Fibroblast of the conjunctiva (primary cell): ENCODE data around the gene ZNF554.
"Not testable (repeated sequence)": the region's sequence is repeated elsewhere in the genome, so short reads cannot be mapped to it uniquely, and the experiment has no call there.

Experiments used
- DNase-seq: peaks from one replicate; pipeline ENCODE4 v3.0.0-alpha.2; 2010; ENCODE audit warnings: low read depth

The ZNF554 gene

DNA sequence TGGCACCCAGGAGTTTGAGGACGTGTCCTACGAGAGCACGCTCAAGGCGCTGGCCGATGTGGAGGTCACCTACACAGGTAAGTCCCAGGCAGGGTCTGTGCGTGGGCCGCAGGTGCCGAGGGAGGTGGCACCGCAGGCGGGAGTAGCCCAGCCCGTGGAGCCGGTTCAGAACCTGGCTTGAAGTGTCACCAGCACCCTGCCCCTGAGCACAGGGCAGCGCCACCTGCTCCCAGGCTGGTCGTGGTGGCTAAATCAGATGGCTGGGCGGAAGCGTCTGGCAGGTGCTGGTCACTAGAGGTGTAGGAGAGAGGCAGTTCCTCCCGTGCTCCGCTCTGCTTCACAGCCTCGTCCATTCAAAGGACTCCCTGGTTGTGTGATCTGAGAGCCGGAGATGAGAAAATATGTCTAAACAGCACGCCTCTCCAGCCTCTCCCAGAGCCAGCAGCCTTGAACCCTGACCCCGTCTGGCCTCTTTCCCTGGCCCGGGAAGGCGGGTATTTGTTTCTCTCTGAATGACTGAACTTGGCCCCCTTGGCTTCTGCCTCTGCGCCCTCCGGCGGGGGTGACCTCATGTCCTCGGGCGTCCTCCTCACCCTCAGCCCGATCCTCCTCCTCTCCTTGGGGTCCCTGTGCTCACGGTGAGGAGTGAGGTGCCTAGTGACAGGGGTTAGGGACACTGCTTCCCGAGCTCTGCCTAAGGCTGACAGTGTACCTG is 29.0 kb upstream of the ZNF554 start:
- DNase-seq: no peak

GRCh38 chr19:2791440-2791839 is 28.2 kb upstream of the ZNF554 start:
- DNase-seq: no peak

- DNase-seq: no peak
Observed at GRCh38 chr19:2791876-2792275, 27.8 kb upstream of the ZNF554 start.

GRCh38 chr19:2792666-2793065 is 27.0 kb upstream of the ZNF554 start:
- DNase-seq: not testable (repeated sequence)

DNA sequence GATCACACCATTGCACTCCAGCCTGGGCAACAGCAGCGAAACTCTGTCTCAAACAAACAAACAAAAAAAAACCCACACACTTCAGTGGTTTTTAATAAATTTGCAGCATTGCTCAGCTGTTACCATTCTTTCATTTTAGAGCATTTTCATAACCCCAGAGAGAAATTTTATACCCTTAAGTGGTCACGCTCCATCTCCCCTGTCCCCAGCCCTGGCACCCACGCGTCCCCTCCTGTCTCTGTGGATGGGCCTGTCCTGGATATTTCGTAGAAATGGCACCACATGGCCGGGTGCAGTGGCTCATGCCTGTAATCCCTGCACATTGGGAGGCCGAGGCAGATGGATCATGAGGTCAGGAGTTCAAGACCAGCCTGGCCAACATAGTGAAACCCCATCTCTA is 26.5 kb upstream of the ZNF554 start:
- no peak for DNase-seq

GRCh38 chr19:2793577-2793976 is 26.1 kb upstream of the ZNF554 start:
- DNase-seq: no peak

GRCh38 chr19:2795827-2796658 is 23.6 kb upstream of the ZNF554 start:
- no peak for DNase-seq

DNA sequence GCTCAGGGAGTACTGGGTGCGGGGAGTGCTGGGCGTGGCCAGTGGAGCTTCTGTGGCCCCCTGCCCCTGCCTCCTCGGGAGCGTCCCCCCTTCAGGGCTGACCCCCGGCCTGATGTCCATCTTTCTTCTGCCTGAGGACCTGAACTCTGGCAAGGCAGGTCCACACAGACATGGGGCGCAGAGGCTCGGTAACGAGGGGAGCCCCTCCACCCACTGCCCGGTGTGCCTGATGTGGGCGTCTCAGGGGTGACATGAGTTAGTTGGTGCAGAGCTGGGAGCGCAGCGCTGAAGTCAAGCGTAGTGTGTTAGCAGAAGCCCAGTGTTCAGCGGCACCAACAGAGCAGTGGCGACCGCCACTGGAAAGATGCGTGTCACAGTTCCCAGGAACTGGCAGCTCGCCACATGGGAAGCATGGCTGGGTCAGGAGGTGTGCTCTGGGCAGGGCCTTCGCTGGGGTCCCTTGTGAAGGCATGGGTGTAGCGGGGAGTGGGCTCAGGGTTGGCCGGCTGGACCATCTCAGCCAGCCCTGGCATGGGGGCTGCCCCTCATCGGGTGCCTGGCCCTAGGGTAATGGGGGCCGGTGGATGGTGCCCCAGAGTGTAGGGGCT is 22.9 kb upstream of the ZNF554 start:
- DNase-seq: no peak

GRCh38 chr19:2797280-2797679 is 22.4 kb upstream of the ZNF554 start:
- no peak for DNase-seq

- DNase-seq: no peak
Observed at GRCh38 chr19:2798158-2798685, 21.4 kb upstream of the ZNF554 start.

DNA sequence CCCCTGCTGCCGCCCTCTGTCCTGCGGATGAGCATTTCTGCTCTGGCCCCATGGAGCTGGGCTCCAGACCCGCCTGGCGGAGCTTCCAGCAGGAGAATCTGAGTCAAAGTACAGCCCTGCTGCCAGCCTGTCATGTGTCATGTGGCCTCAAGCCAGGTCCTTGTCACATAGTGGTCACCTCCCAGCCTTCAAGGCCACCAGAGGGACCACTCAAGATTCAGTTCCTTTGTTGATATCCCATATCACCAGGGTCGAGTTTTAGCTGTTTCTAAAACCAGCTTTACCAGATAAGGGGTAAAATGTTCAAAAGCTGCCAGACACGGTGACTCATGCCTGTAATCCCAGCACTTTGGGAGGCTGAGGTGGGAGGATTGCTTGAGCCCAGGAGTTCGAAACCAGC is 20.9 kb upstream of the ZNF554 start:
- no peak for DNase-seq

- DNase-seq: no peak
Observed at GRCh38 chr19:2799273-2800020, 20.2 kb upstream of the ZNF554 start.

GRCh38 chr19:2800506-2800905 is 19.2 kb upstream of the ZNF554 start:
- no peak for DNase-seq

DNA sequence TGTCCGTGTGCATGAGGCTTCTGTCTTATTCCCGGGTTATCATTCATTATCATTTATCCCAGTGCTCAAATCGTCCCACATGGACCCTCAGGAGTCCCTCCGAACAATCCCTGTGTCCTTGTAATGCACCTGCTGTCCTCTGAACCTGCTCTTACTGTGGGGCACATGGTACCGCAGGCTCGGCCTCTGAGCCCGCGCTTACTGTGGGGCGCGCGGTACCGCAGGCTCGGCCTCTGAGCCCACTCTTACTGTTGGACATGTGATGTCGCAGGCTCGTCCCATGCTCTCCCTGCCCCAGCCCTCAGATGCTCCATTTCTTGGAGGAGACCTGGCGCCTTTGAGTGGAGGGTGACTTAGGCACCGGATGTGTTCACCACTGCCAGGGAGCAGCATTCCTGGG is 16.8 kb upstream of the ZNF554 start:
- DNase-seq: no peak

- no peak for DNase-seq
Observed at GRCh38 chr19:2803486-2804155, 16.0 kb upstream of the ZNF554 start.

DNA sequence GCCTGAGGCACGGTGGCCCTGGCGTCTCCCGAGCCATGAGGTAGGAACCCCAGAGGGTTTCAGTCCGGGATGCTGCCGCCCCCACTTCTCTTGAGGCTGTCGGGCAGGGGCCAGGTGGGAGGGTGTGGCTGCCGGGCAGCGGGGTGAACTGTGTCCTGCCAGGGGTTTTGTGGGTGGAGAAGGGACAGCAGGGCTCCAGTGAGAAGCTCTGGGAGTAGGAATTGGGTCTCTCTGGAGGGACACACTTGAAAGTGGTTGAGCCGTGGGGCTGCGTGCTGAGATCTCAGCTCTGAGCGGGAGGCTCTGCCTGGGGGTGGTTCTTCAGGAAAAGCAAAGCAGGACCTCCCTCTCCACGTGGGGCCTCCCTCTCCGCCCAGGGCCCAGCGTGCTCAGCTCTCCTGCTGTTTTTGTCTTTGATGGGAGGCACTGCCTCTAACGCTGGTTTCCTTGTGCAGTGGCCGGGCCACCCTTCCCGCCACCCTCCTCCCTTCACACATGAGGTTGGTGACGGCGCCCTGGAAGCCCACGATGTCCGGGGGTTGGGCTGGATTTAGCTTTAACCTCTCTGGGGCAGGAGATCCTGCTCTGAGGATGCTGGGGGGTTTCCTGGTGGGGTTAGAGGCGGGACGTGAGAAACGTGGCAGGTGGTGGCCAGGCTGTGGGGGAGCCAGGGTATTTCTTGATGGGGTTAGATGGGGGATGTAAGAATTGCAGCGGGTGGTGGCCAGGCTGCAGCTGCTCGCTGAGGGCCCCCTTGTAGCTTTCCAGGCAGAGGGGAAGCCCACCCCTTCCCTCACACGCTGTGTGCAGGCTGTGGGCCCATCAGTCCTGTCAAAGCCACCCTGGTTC is 15.3 kb upstream of the ZNF554 start:
- no peak for DNase-seq

- no peak for DNase-seq
Observed at GRCh38 chr19:2805261-2805900, 14.3 kb upstream of the ZNF554 start.

DNA sequence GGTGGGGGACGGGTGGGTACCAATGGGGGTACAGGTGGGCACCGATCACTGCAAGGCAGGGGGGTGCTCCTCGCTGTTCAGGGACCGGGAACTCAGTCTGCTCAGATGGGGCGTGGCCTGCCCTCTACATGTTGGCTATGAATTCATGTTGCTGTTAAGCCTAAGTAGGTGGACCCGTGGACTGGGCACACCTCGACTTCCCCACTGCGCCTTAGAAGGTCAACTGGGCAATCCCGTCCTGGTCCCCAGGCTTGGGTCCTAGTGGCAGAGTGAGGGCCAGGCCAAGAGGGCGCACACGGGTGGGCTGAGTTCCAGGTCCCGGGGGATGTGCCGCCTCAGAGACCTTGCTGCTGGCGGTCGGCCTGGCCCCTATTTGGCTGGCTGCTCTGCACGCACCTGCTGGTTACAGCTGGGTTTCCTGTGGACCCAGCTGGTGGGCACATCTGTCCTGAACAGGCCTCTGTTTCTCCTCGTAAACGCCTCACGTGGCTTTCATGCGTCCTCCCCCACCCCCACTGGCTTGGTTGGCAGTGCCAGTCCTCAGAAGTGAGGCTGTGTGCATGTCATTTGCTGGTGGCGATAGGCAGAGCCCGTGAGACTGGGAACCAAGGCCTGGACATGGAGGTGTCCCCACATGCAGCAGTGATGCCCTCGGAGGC is 13.5 kb upstream of the ZNF554 start:
- DNase-seq: no peak

DNA sequence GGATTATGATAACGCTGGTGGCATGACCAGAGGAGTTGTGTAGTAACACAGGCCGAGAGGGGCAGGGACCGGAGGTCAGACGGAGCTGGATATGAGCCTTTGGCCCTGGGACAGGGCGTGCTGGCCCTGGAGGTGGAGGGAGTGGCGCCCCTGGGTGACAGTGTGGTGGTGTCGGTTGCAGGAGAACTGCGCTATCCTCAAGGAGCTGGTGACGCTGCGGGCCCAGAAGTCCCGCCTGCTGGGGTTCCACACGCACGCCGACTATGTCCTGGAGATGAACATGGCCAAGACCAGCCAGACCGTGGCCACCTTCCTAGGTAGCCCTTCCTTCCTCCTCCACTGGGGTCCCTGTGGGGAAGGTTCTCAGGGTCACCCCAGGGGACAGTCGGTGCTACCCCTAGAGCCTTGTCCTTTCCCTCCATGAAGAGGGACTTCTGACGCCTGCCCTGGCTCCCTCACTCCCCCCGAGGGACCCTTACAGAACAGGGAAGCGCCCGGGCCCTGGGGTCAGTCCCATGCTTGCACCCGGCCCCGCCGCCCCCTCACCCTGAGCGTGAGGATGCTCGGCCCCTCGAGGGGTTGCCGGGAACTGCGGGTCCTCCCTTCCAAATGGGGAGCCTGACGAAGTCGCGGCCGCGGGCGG is 12.8 kb upstream of the ZNF554 start:
- DNase-seq: no peak
